GM10847 (cell line): Measurements from ENCODE around the gene PGM1.

Experiments
- POLR2A ChIP-seq: IDR thresholded peaks from 2 replicates; pipeline ENCODE4 v1.6.1; 2011; ENCODE audit not compliant: insufficient read length; ENCODE audit errors: extremely low read depth

Gene PGM1

GRCh38 chr1:63690966-63691700, 97.9 kb downstream of the PGM1 start:
- no peak for TF ChIP-seq POLR2A

GRCh38 chr1:63691701-63692425, 98.7 kb downstream of the PGM1 start:
- TF ChIP-seq POLR2A: no peak

- TF ChIP-seq POLR2A: no peak
These were observed 100.8 kb downstream of the PGM1 start for GRCh38 chr1:63693944-63694571.

GRCh38 chr1:63698001-63698838, 105.0 kb downstream of the PGM1 start:
- TF ChIP-seq POLR2A: no peak

- no peak for TF ChIP-seq POLR2A
These were observed 108.0 kb downstream of the PGM1 start for GRCh38 chr1:63701187-63701586.

GRCh38 chr1:63703701-63704107, 110.5 kb downstream of the PGM1 start:
- no peak for TF ChIP-seq POLR2A

GRCh38 chr1:63704443-63704842, 111.2 kb downstream of the PGM1 start:
- TF ChIP-seq POLR2A: no peak

- TF ChIP-seq POLR2A: no peak
These were observed 111.9 kb downstream of the PGM1 start for GRCh38 chr1:63705078-63705477.

GRCh38 chr1:63709267-63709828, 116.1 kb downstream of the PGM1 start:
- no peak for TF ChIP-seq POLR2A
